ENCODE data around the gene TCFL5.

DNA sequence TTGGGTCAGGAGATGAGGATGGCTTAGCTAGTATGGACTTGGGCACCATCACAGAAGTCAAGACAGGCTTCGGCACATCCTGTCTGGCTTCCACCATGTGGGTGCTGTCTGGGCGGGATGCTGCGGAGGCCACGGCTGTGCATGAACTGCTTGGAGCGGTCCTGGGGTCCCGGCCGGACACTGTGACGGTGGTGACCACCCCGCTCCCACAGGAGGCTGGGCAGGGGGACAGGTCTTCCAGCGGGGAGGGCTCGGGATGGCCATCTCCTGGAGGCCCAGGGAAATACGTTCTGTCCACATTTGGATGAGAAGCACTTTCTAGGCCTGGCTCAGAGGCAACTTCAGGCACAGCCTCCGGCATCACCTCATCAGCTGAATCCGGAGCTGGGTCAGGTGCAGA, 32.1 kb upstream of the TCFL5 start:
- no peak for TF ChIP-seq POLR2A (IDR thresholded peaks at IDR 0.05)
- TF ChIP-seq, protein P1, sequence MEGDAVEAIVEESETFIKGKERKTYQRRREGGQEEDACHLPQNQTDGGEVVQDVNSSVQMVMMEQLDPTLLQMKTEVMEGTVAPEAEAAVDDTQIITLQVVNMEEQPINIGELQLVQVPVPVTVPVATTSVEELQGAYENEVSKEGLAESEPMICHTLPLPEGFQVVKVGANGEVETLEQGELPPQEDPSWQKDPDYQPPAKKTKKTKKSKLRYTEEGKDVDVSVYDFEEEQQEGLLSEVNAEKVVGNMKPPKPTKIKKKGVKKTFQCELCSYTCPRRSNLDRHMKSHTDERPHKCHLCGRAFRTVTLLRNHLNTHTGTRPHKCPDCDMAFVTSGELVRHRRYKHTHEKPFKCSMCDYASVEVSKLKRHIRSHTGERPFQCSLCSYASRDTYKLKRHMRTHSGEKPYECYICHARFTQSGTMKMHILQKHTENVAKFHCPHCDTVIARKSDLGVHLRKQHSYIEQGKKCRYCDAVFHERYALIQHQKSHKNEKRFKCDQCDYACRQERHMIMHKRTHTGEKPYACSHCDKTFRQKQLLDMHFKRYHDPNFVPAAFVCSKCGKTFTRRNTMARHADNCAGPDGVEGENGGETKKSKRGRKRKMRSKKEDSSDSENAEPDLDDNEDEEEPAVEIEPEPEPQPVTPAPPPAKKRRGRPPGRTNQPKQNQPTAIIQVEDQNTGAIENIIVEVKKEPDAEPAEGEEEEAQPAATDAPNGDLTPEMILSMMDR (IDR thresholded peaks at IDR 0.05) = no peak
